K562 (cell line): ENCODE results near the gene RAB38. TPM values are rescaled to one million over a fixed set of nuclear protein-coding genes. Genes with fewer than 3 reads are reported as not detected.

Source experiments
- ATAC-seq: fragments of 200-7000 bp; cut with Tn5 transposase; 3 replicates; pipeline ENCODE4 v1.9.1; 2020; ENCODE audit warnings: moderate library complexity
- BruUV-seq: library from RNA; stranded (reverse); fragments of 400-500 nt; replicated peaks from 2 replicates; lab custom pipeline; 2021; lab: Mats Ljungman, UMichigan
- CTCF ChIA-PET: fragments of 300-600 bp; formaldehyde crosslinking; extraction: SDS; loops from one replicate; lab custom pipeline; 2021; ENCODE audit warnings: low intra/inter-chr PET ratio; lab: Yijun Ruan, JAX
- POLR2A ChIA-PET: fragments of 300-600, 350-650 bp; sonication (Branson Sonifier 250); formaldehyde crosslinking; extraction: SDS; loops from one replicate; lab custom pipeline; 2021; ENCODE audit warnings: antibody characterized with exemption, inconsistent platforms; lab: Yijun Ruan, JAX
- DNase-seq, 4 experiments: peaks; one replicate each; pipeline versions ENCODE4 v3.0.0 to v3.0.0-alpha.2; 2011 to 2018; ENCODE audit warnings: low spot score in 3 of 4, mixed read lengths in 3 of 4; ENCODE audit errors: extremely low read depth in 1 of 4
- FAIRE-seq: peaks from 2 replicates; lab custom pipeline; 2011; peaks lifted over from hg19 to GRCh38; lab: Jason Lieb, UNC
- H2AFZ ChIP-seq: 2 replicates; pipeline ENCODE4 v1.6.0; 2011; ENCODE audit warnings: low read depth, low read length, control low read depth, inconsistent platforms
- H3K27ac ChIP-seq: fragments of 200-600 bp; 3 replicates; pipeline ENCODE4 v1.8.0; 2011; ENCODE audit warnings: low read depth, mild to moderate bottlenecking, control low read depth, inconsistent platforms, low read length, moderate library complexity, mixed read lengths; ENCODE audit errors: extremely low read depth
- H3K27me3 ChIP-seq, 2 experiments: fragments of 300-600 bp in 1 of 2; 2 replicates in 1 of 2; 3 replicates in 1 of 2; pipeline versions ENCODE4 v1.6.0 to v1.8.0; 2011; ENCODE audit warnings: inconsistent platforms in 2 of 2, low read length in 2 of 2, mild to moderate bottlenecking in 1 of 2, mixed read lengths in 1 of 2, moderate library complexity in 1 of 2; ENCODE audit not compliant: control insufficient read depth in 2 of 2, insufficient read depth in 2 of 2
- H3K36me3 ChIP-seq: fragments of 300-600 bp; 3 replicates; pipeline ENCODE4 v1.8.0; 2011; ENCODE audit warnings: mild to moderate bottlenecking, low read length, inconsistent platforms; ENCODE audit not compliant: control insufficient read depth, insufficient read depth
- H3K4me1 ChIP-seq, 2 experiments: fragments of 200-600 bp in 1 of 2; replicated peaks in 1 of 2; 2 replicates in 1 of 2; 3 replicates in 1 of 2; pipeline versions ENCODE4 v1.5.1 to v1.8.0; 2011; ENCODE audit warnings: inconsistent platforms in 2 of 2, low read length in 2 of 2, mild to moderate bottlenecking in 1 of 2, mixed read lengths in 1 of 2, moderate library complexity in 1 of 2; ENCODE audit not compliant: control insufficient read depth in 2 of 2, insufficient read depth in 2 of 2
- H3K4me2 ChIP-seq: 2 replicates; pipeline ENCODE4 v1.6.1; 2011; ENCODE audit warnings: low read length, control low read depth, inconsistent platforms, mixed read lengths; ENCODE audit not compliant: insufficient read depth
- H3K4me3 ChIP-seq: fragments of 200-600 bp; sonication (generic), shearing (Covaris generic); 2 replicates; pipeline ENCODE4 v1.5.1; 2016; ENCODE audit warnings: control low read depth, inconsistent platforms
- H3K79me2 ChIP-seq: fragments of 200-600 bp; 3 replicates; pipeline ENCODE4 v1.8.0; 2011; ENCODE audit warnings: low read length, inconsistent platforms; ENCODE audit not compliant: control insufficient read depth, insufficient read depth
- H3K9ac ChIP-seq, 2 experiments: 2 replicates each; pipeline versions ENCODE4 v1.6.0 to v1.6.1; 2011; ENCODE audit warnings: low read depth in 2 of 2, low read length in 2 of 2, control low read depth in 1 of 2, inconsistent platforms in 1 of 2, mild to moderate bottlenecking in 1 of 2, mixed read lengths in 1 of 2; ENCODE audit not compliant: insufficient read depth in 1 of 2
- H3K9me1 ChIP-seq: one replicate; pipeline ENCODE4 v1.6.0; 2011; ENCODE audit warnings: inconsistent platforms, mild to moderate bottlenecking, low read length, moderate library complexity; ENCODE audit not compliant: control insufficient read depth, insufficient read depth
- H3K9me3 ChIP-seq: replicated peaks from 2 replicates; pipeline ENCODE4 v1.5.1; 2011; ENCODE audit warnings: low read depth, low read length, inconsistent platforms; ENCODE audit not compliant: control insufficient read depth, insufficient read depth
- H4K20me1 ChIP-seq: replicated peaks from 2 replicates; pipeline ENCODE4 v1.6.1; 2011; ENCODE audit warnings: low read length, inconsistent platforms, mixed read lengths; ENCODE audit not compliant: control insufficient read depth, insufficient read depth
- LCOR ChIP-seq: sonication (generic); formaldehyde crosslinking; IDR thresholded peaks from 2 replicates; pipeline ENCODE4 v1.8.0; 2022; ENCODE audit warnings: mild to moderate bottlenecking, missing genetic modification reagents
- NFIX ChIP-seq: fragments of 250-450 bp; sonication (Bioruptor Pico); IDR thresholded peaks from 2 replicates; pipeline ENCODE4 v1.4.0; 2020; ENCODE audit warnings: low read depth, mild to moderate bottlenecking, moderate library complexity
- RAD21 ChIP-seq, 2 experiments: fragments of 250-450 bp in 1 of 2; fragments of 450-650 bp in 1 of 2; sonication (Bioruptor Pico) in 1 of 2; formaldehyde crosslinking in 1 of 2; IDR thresholded peaks in 1 of 2; conservative IDR thresholded peaks in 1 of 2; 2 replicates each; pipeline versions ENCODE4 v1.4.0 to v1.8.0; 2020 to 2022; ENCODE audit warnings: mild to moderate bottlenecking in 2 of 2, moderate library complexity in 1 of 2
- SMARCE1 ChIP-seq: fragments of 450-650 bp; IDR thresholded peaks from 2 replicates; pipeline ENCODE4 v1.7.1; 2016; ENCODE audit warnings: mild to moderate bottlenecking
- U2AF2 ChIP-seq: fragments of 200-400 bp; formaldehyde crosslinking; optimal IDR thresholded peaks from 2 replicates; pipeline ENCODE3; 2017; ENCODE audit warnings: low read depth, mild to moderate bottlenecking, low read length
- ZNF140 ChIP-seq: fragments of 250-450 bp; sonication (Bioruptor Pico); IDR thresholded peaks from 2 replicates; pipeline ENCODE4 v1.8.0; 2021; ENCODE audit warnings: moderate library complexity, mild to moderate bottlenecking, inconsistent platforms
- WGBS: fragments of 100-300 bp; shearing (Covaris generic); methylation state at CpG from one replicate; pipeline ENCODE4 v1.1.6; 2016; ENCODE audit warnings: low coverage, mixed read lengths; ENCODE audit not compliant: insufficient coverage; ENCODE audit errors: missing lambda C conversion rate; 5-methylcytosine and 5-hydroxymethylcytosine counted together
- in situ Hi-C: fragments of 300-500 bp; cut with MboI; formaldehyde crosslinking; loops from 4 replicates; pipeline ENCODE4 v1.15.0; 2018; ENCODE audit warnings: inconsistent platforms, mixed read lengths
- intact Hi-C: fragments of 100-400 bp; cut with micrococcal nuclease; formaldehyde crosslinking; loops from 2 replicates; pipeline ENCODE4 v1.14.2; 2022
- polyA plus RNA-seq, 8 experiments: library from polyadenylated mRNA; depleted of rRNA in 4 of 8; stranded (reverse) in 5 of 8; unstranded in 3 of 8; fragments of >200 nt; fragmentation: Nextera tagmentation in 2 of 8; fragmentation: Illumina TruSeq in 1 of 8; extraction: Ambion mirVana in 2 of 8; extraction: Trizol in 1 of 8; gene quantifications; 2 replicates each; pipeline versions ENCODE4 v1.2.1 to v1.2.3, GENCODE V29; 2011 to 2014; ENCODE audit warnings: inconsistent platforms in 1 of 8, missing spikeins in 1 of 8
- total RNA-seq, 7 experiments: library from RNA; depleted of rRNA in 6 of 7; stranded (reverse); fragments of >200 nt in 6 of 7; fragmentation: Illumina TruSeq in 2 of 7; extraction: Trizol in 2 of 7; gene quantifications; 2 replicates each; pipeline versions ENCODE4 v1.2.1 to v1.2.3, GENCODE V29; 2011 to 2021; ENCODE audit warnings: low replicate concordance in 1 of 7
- TF ChIP-seq, protein P1 (sequence below): fragments of 450-650 bp; formaldehyde crosslinking; IDR thresholded peaks from 2 replicates; pipeline ENCODE4 v1.4.0; 2020; ENCODE audit warnings: mild to moderate bottlenecking, moderate library complexity
- TF ChIP-seq, protein P2 (sequence below): fragments of 250-450 bp; sonication (Bioruptor Pico); IDR thresholded peaks from 2 replicates; pipeline ENCODE4 v1.8.0; 2021; ENCODE audit warnings: mild to moderate bottlenecking, moderate library complexity

RAB38 gene
- total and polyA plus RNA-seq, 9 of the 15 experiments (the other 6 are each of a cell fraction or from before 2014, with no cell fraction given): 0.59 to 2.9 (median 2.2) TPM

DNA sequence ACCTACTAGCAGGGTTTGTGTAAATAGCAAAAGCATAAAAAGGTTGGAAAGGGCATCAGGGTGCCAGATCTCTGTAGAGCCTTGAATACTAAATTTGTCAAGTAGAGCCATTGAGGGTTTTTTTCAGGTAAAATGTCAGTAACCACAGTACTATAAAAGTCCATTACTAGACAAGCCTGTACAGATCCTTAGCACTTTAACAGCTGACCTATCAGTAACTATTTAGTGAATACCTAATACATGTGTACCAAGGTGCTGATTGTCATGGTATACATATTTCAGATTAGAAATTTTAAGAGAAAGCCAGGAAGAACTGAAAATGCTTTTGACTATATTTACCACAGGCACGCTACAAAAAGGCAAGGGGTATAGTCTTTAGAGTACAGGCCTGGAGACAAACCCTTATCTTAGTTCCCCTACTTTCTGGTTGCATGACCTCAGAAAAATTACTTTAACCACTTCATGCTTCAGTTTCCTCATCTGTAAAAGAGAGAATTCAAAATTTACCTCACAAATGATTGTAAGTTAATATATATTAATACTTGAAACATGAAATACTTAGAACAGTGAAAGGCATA, 57.9 kb downstream of the RAB38 start:
- H4K20me1 ChIP-seq: no peaks in the 10 kb centered on the region
- H3K4me3 ChIP-seq: no peak overlapping the region
- 0% methylated on average over 1 of the region's 1 CpG for WGBS
- TF ChIP-seq LCOR (CRISPR knock-in tag) (no peak), NFIX (CRISPR knock-in tag) (no peak), U2AF2 (no peak), SMARCE1 (no peak), RAD21 (CRISPR knock-in tag; conservative IDR thresholded peaks at IDR 0.05 in 1 of 2, IDR thresholded peaks at IDR 0.05 in 1 of 2) (no peak), ZNF140 (CRISPR knock-in tag) (no peak)
- TF ChIP-seq, protein P1, sequence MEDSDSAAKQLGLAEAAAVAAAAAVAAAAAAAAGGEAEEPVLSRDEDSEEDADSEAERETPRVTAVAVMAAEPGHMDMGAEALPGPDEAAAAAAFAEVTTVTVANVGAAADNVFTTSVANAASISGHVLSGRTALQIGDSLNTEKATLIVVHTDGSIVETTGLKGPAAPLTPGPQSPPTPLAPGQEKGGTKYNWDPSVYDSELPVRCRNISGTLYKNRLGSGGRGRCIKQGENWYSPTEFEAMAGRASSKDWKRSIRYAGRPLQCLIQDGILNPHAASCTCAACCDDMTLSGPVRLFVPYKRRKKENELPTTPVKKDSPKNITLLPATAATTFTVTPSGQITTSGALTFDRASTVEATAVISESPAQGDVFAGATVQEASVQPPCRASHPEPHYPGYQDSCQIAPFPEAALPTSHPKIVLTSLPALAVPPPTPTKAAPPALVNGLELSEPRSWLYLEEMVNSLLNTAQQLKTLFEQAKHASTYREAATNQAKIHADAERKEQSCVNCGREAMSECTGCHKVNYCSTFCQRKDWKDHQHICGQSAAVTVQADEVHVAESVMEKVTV (CRISPR knock-in tag): no peak
- TF ChIP-seq, protein P2, sequence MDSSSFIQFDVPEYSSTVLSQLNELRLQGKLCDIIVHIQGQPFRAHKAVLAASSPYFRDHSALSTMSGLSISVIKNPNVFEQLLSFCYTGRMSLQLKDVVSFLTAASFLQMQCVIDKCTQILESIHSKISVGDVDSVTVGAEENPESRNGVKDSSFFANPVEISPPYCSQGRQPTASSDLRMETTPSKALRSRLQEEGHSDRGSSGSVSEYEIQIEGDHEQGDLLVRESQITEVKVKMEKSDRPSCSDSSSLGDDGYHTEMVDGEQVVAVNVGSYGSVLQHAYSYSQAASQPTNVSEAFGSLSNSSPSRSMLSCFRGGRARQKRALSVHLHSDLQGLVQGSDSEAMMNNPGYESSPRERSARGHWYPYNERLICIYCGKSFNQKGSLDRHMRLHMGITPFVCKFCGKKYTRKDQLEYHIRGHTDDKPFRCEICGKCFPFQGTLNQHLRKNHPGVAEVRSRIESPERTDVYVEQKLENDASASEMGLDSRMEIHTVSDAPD (CRISPR knock-in tag): no peak
- H3K27me3 ChIP-seq: no peaks in the 10 kb centered on the region
- ChIA-PET CTCF (no interaction called here), POLR2A (no interaction called here)
- H3K27ac ChIP-seq: no peak overlapping the region
- no peaks in the 10 kb centered on the region for H3K9me1 ChIP-seq
- FAIRE-seq: no peak
- no peak overlapping the region for H2AFZ ChIP-seq
- no peak for DNase-seq
- H3K79me2 ChIP-seq: no peaks in the 10 kb centered on the region
- no peaks in the 10 kb centered on the region for H3K9me3 ChIP-seq
- H3K4me2 ChIP-seq: no peak overlapping the region
- no peaks in the 10 kb centered on the region; a peak in 1 of 5 replicates for H3K4me1 ChIP-seq
- intact Hi-C loops (no loop called here), in situ Hi-C loops (no loop called here)
- no peak overlapping the region for H3K9ac ChIP-seq
- no TSS peak for BruUV-seq
- H3K36me3 ChIP-seq: no peaks in the 10 kb centered on the region
- ATAC-seq: no peak
